ENCODE measurements around the gene PPP2R5C.
A peak's percentile ranks its signal among the peaks of the same experiment; 100 is the strongest.

The PPP2R5C gene

GRCh38 chr14:101873076-101873825 lies 111.7 kb downstream of the PPP2R5C start:
- DNase-seq (ENCODE audit: low read depth, low spot score): no peak
- in situ Hi-C loops (cut with HindIII; ENCODE audit: low sequenced_read_pairs): no loop called here
- no peak overlapping the region for H3K4me3 ChIP-seq (ENCODE audit: low read depth, low read length)

GRCh38 chr14:101873991-101874390 lies 112.5 kb downstream of the PPP2R5C start:
- no peak for DNase-seq (ENCODE audit: low read depth, low spot score)
- H3K4me3 ChIP-seq (ENCODE audit: low read depth, low read length): no peak overlapping the region
- TF ChIP-seq CTCF (IDR thresholded peaks at IDR 0.05; ENCODE audit: low read depth, low read length): no peak
- in situ Hi-C loops (cut with HindIII; ENCODE audit: low sequenced_read_pairs): no loop called here

More at GRCh38 chr14:101873076-101873825, 111.7 kb downstream of the PPP2R5C start:
- TF ChIP-seq CTCF (IDR thresholded peaks at IDR 0.05; ENCODE audit: low read depth, low read length): no peak

GRCh38 chr14:101875041-101875726 lies 113.7 kb downstream of the PPP2R5C start:
- in situ Hi-C loops (cut with HindIII; ENCODE audit: low sequenced_read_pairs): no loop called here
- DNase-seq (ENCODE audit: low read depth, low spot score): no peak
- H3K4me3 ChIP-seq (ENCODE audit: low read depth, low read length): no peak overlapping the region
- TF ChIP-seq CTCF (IDR thresholded peaks at IDR 0.05; ENCODE audit: low read depth, low read length): no peak

- in situ Hi-C loops (cut with HindIII; ENCODE audit: low sequenced_read_pairs): no loop called here
- TF ChIP-seq CTCF (IDR thresholded peaks at IDR 0.05; ENCODE audit: low read depth, low read length): no peak
- H3K4me3 ChIP-seq (ENCODE audit: low read depth, low read length): no peak overlapping the region
- DNase-seq (ENCODE audit: low read depth, low spot score): peak; percentile 22
These were observed 114.4 kb downstream of the PPP2R5C start for GRCh38 chr14:101875727-101876554.

GRCh38 chr14:101876555-101876938 lies 115.0 kb downstream of the PPP2R5C start:
- no peak for TF ChIP-seq CTCF (IDR thresholded peaks at IDR 0.05; ENCODE audit: low read depth, low read length)
- H3K4me3 ChIP-seq (ENCODE audit: low read depth, low read length): no peak overlapping the region
- no peak for DNase-seq (ENCODE audit: low read depth, low spot score)
- in situ Hi-C loops (cut with HindIII; ENCODE audit: low sequenced_read_pairs): no loop called here

- no peak overlapping the region for H3K4me3 ChIP-seq (ENCODE audit: low read depth, low read length)
- no peak for TF ChIP-seq CTCF (IDR thresholded peaks at IDR 0.05; ENCODE audit: low read depth, low read length)
- peak; percentile 10 for DNase-seq (ENCODE audit: low read depth, low spot score)
- in situ Hi-C loops (cut with HindIII; ENCODE audit: low sequenced_read_pairs): no loop called here
These were observed 116.3 kb downstream of the PPP2R5C start for GRCh38 chr14:101877766-101878165.
